OCI-LY1 (cell line): Measurements from ENCODE around the gene NDUFAF8.

Experiments used
- EZH2 ChIP-seq: fragments of 200-600 bp; sonication (generic), shearing (Covaris generic); IDR thresholded peaks from 2 replicates; pipeline ENCODE4 v1.8.0; 2017; ENCODE audit warnings: borderline replicate concordance, mixed run types, mild to moderate bottlenecking, antibody characterized with exemption, low read length, moderate library complexity, mixed read lengths
- TF ChIP-seq, protein P1 (sequence below): fragments of 200-600 bp; sonication (generic), shearing (Covaris generic); IDR thresholded peaks from 2 replicates; pipeline ENCODE4 v1.5.1; 2017; ENCODE audit warnings: mild to moderate bottlenecking, antibody characterized with exemption, low read length, moderate library complexity, mixed read lengths

GRCh38 chr17:81192386-81193050 is 46.6 kb upstream of the NDUFAF8 start:
- TF ChIP-seq, protein P1, sequence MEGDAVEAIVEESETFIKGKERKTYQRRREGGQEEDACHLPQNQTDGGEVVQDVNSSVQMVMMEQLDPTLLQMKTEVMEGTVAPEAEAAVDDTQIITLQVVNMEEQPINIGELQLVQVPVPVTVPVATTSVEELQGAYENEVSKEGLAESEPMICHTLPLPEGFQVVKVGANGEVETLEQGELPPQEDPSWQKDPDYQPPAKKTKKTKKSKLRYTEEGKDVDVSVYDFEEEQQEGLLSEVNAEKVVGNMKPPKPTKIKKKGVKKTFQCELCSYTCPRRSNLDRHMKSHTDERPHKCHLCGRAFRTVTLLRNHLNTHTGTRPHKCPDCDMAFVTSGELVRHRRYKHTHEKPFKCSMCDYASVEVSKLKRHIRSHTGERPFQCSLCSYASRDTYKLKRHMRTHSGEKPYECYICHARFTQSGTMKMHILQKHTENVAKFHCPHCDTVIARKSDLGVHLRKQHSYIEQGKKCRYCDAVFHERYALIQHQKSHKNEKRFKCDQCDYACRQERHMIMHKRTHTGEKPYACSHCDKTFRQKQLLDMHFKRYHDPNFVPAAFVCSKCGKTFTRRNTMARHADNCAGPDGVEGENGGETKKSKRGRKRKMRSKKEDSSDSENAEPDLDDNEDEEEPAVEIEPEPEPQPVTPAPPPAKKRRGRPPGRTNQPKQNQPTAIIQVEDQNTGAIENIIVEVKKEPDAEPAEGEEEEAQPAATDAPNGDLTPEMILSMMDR, result no peak
- no peak for TF ChIP-seq EZH2
